DND-41 (cell line): Measurements from ENCODE around the gene MRTFA.

ENCODE experiments used
- ATAC-seq: fragments of 200-7000 bp; cut with Tn5 transposase; 3 replicates; pipeline ENCODE4 v1.9.1; 2021; ENCODE audit warnings: low read depth; ENCODE audit not compliant: insufficient read depth
- DNase-seq: peaks from one replicate; pipeline ENCODE4 v3.0.0-alpha.2; 2020
- H2AFZ ChIP-seq: 2 replicates; pipeline ENCODE4 v1.6.0; 2012; ENCODE audit warnings: low read depth, low read length
- H3K27ac ChIP-seq: 2 replicates; pipeline ENCODE4 v1.5.1; 2012; ENCODE audit warnings: low read length, inconsistent platforms
- H3K27me3 ChIP-seq: fragments of 200-600 bp; sonication (generic); 2 replicates; pipeline ENCODE4 v1.6.0; 2012; ENCODE audit warnings: low read length, mild to moderate bottlenecking, inconsistent platforms; ENCODE audit not compliant: insufficient read depth, poor library complexity
- H3K36me3 ChIP-seq: 2 replicates; pipeline ENCODE4 v1.5.1; 2012; ENCODE audit warnings: low read length, inconsistent platforms; ENCODE audit not compliant: insufficient read depth
- H3K4me1 ChIP-seq: 2 replicates; pipeline ENCODE4 v1.5.1; 2012; ENCODE audit warnings: mild to moderate bottlenecking, low read length; ENCODE audit not compliant: insufficient read depth
- H3K4me2 ChIP-seq: 2 replicates; pipeline ENCODE4 v1.6.0; 2012; ENCODE audit warnings: mild to moderate bottlenecking, moderate library complexity, low read length, inconsistent platforms; ENCODE audit not compliant: insufficient read depth
- H3K4me3 ChIP-seq, 2 experiments: fragments of 200-600 bp in 1 of 2; shearing (Covaris generic) in 1 of 2; 2 replicates each; pipeline ENCODE4 v1.5.1; 2012 to 2016; ENCODE audit warnings: inconsistent platforms in 2 of 2, low read length in 2 of 2, mild to moderate bottlenecking in 2 of 2, low read depth in 1 of 2, moderate library complexity in 1 of 2
- H3K79me2 ChIP-seq: 2 replicates; pipeline ENCODE4 v1.6.0; 2012; ENCODE audit warnings: low read length, inconsistent platforms; ENCODE audit not compliant: insufficient read depth
- H3K9ac ChIP-seq: 2 replicates; pipeline ENCODE4 v1.6.0; 2012; ENCODE audit warnings: low read depth, mild to moderate bottlenecking, inconsistent platforms, low read length, moderate library complexity
- H3K9me3 ChIP-seq: 2 replicates; pipeline ENCODE4 v1.5.1; 2012; ENCODE audit warnings: low read length, moderate library complexity, mild to moderate bottlenecking, inconsistent platforms; ENCODE audit not compliant: insufficient read depth, severe bottlenecking
- H4K20me1 ChIP-seq: 2 replicates; pipeline ENCODE4 v1.6.0; 2012; ENCODE audit warnings: low read length; ENCODE audit not compliant: insufficient read depth
- EZH2 ChIP-seq: IDR thresholded peaks from 3 replicates; pipeline ENCODE4 v1.6.1; 2012; ENCODE audit warnings: borderline replicate concordance, low read depth, mild to moderate bottlenecking, moderate library complexity, low read length, inconsistent platforms; ENCODE audit not compliant: severe bottlenecking
- TF ChIP-seq, protein P1 (sequence below): IDR thresholded peaks from 2 replicates; pipeline ENCODE4 v1.5.1; 2012; ENCODE audit warnings: borderline replicate concordance, low read length, moderate library complexity, mild to moderate bottlenecking; ENCODE audit not compliant: poor library complexity, severe bottlenecking; ENCODE audit errors: extremely low read depth

MRTFA gene

DNA sequence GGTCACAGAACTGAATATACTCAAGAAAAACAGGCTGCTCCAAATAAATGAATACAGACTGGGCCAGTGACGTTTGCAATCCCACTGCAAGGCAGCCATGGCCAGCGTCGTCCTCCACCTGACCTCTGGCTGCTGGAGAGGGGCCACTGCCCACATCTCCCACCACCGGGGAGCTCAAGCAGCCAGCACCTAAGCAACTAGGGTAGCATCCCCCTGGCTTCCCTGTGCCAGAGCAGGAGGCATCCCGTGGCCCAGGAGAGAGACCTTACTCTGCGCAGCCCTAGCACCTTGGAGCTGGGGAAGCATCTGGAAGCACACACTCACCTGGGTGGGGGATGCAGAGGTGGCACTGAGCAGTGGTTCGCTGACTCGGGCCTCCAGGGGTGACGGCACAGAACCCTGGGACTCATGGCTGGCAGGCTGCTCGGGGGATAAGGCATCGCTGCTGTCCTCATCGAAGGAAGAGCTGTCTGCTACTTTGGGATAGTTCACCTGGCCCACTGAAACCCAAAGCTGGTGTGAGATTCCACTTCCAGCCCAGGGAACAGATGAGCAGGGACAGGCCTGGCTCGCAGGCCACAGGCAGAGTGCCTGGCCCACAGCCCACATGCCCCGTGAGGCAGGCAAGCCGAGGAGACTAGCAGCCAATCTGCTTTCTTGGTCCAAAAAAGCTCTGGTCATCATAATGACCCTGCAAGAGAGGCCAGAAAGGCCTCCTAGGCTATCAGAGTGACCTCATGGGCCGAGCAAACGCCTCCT is 212.5 kb downstream of the MRTFA start:
- no peak for DNase-seq
- peaks cover 95% of the 10 kb centered on the region for H3K36me3 ChIP-seq
- no peaks in the 10 kb centered on the region for H3K27me3 ChIP-seq
- H3K4me1 ChIP-seq = no peaks in the 10 kb centered on the region
- H3K4me2 ChIP-seq = no peak overlapping the region
- no peak for ATAC-seq
- no peaks in the 10 kb centered on the region for H3K79me2 ChIP-seq
- H3K27ac ChIP-seq = no peak overlapping the region
- peaks cover 20% of the 10 kb centered on the region; the same call in 1 of the 2 replicates for H4K20me1 ChIP-seq
- no peak overlapping the region for H3K4me3 ChIP-seq
- no peak overlapping the region for H3K9ac ChIP-seq
- no peaks in the 10 kb centered on the region for H3K9me3 ChIP-seq
- H2AFZ ChIP-seq = no peak overlapping the region
- TF ChIP-seq, protein P1, sequence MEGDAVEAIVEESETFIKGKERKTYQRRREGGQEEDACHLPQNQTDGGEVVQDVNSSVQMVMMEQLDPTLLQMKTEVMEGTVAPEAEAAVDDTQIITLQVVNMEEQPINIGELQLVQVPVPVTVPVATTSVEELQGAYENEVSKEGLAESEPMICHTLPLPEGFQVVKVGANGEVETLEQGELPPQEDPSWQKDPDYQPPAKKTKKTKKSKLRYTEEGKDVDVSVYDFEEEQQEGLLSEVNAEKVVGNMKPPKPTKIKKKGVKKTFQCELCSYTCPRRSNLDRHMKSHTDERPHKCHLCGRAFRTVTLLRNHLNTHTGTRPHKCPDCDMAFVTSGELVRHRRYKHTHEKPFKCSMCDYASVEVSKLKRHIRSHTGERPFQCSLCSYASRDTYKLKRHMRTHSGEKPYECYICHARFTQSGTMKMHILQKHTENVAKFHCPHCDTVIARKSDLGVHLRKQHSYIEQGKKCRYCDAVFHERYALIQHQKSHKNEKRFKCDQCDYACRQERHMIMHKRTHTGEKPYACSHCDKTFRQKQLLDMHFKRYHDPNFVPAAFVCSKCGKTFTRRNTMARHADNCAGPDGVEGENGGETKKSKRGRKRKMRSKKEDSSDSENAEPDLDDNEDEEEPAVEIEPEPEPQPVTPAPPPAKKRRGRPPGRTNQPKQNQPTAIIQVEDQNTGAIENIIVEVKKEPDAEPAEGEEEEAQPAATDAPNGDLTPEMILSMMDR = no peak
- TF ChIP-seq EZH2 = no peak

DNA sequence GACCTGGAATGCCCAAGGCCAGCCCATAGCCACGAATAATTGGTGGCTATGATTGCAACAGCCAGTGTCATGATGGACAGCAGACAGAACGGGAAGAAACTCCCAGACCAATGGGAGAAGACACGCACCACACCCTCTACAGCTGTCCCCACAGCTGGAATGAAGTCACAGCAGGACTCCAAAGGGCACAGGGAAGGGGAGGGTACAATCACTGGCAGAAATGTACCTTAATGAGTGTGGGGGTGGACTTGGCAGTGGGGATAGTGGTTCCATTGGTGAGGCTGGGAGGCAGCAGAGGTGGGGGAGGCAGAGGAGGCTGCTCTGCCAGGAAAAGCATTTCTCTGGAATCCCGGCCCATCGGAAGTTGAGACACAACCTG is 213.2 kb downstream of the MRTFA start:
- TF ChIP-seq EZH2 = no peak
- TF ChIP-seq, protein P1 = no peak
- Histone ChIP-seq H3K9me3 (no peaks in the 10 kb centered on the region), H3K9ac (no peak overlapping the region), H3K4me3 (no peak overlapping the region), H3K79me2 (no peaks in the 10 kb centered on the region), H3K27me3 (no peaks in the 10 kb centered on the region), H4K20me1 (peaks cover 20% of the 10 kb centered on the region; the same call in 1 of the 2 replicates), H3K36me3 (peaks cover 93% of the 10 kb centered on the region), H3K4me2 (no peak overlapping the region), H3K4me1 (no peaks in the 10 kb centered on the region), H2AFZ (no peak overlapping the region), H3K27ac (no peak overlapping the region)
- DNase-seq = no peak
- no peak for ATAC-seq

DNA sequence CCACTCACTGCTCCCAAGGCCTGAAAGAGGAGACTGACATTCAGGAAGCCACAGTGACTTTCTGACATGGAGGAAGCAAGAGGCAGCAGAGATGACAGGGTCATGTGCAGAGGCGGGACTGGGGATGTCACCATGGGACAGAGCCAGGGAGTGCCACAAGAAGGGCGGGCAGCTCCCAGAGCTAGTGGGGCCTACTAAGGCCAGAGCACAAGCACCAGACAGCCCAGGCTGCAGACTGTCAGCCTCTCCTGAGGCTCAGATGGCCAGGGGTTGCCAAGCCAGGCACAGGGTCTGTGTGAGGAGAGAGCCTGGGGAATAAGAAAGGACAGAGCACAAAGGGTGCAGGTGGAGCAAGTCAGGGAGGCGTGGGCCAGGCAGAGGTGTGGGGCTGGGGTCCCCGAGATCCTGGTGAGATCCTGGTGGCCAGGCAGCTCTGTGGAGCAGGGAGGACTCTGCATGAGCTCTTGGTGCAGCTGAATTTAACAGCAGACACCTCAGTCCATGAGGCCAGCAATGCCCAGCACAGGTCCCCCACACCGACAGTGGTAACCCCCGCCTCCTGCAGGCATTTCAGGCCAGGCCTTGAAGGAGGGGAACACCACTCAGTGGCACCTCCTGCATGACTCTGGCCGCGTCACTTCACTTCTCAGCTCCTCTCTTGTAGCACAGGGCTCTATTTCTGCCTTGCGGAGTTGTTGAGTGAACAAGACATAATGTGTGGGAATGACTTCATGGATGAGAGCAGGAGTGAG is 213.8 kb downstream of the MRTFA start:
- Histone ChIP-seq H3K4me2 (no peak overlapping the region), H3K79me2 (no peaks in the 10 kb centered on the region), H3K9me3 (no peaks in the 10 kb centered on the region), H3K4me1 (no peaks in the 10 kb centered on the region), H2AFZ (no peak overlapping the region), H3K9ac (no peak overlapping the region), H3K27me3 (no peaks in the 10 kb centered on the region), H3K27ac (no peak overlapping the region), H4K20me1 (peaks cover 20% of the 10 kb centered on the region; the same call in 1 of the 2 replicates), H3K4me3 (no peak overlapping the region), H3K36me3 (peaks cover 93% of the 10 kb centered on the region)
- TF ChIP-seq EZH2 = no peak
- TF ChIP-seq, protein P1 = no peak
- DNase-seq (no peak), ATAC-seq (no peak)
